Activated CD8-positive, alpha-beta memory T cell treated with anti-CD3 and anti-CD28 coated beads, Interleukin-2, amount 50 U/mL, for 24 hours (primary cell): ENCODE results near the gene DGKZ.

Experiments
- DNase-seq: peaks from one replicate; pipeline ENCODE4 v3.0.0-alpha.2; 2020; ENCODE audit errors: extremely low read depth

Gene DGKZ

DNA sequence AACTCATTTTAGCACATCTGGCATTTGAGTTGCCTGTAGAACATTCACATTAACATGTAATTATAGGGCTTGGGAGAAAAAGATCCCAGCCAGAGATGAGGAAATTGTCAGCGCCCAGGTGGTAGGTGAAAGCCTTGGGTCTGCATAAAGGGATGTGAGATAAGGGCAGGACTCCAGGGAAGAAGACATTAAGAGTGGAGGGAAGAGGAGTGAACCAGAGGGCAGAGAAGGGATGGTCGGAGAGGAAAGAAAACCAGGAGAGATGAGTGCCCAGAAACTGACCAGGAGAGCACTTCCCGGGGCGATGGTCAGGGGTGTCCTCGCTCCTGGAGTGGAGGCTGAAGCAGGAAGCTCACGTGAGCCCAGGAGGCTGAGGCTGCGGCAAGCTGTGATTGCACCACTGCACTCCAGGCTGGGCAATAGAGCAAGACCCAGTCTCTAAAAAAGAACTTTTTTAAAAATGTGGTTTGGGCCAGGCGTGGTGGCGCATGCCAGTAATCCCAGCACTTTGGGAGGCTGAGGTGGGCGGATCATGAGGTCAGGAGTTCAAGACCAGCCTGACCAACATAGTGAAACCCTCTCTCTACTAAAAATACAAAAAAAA lies 20.3 kb upstream of the DGKZ start:
- no peak for DNase-seq

DNA sequence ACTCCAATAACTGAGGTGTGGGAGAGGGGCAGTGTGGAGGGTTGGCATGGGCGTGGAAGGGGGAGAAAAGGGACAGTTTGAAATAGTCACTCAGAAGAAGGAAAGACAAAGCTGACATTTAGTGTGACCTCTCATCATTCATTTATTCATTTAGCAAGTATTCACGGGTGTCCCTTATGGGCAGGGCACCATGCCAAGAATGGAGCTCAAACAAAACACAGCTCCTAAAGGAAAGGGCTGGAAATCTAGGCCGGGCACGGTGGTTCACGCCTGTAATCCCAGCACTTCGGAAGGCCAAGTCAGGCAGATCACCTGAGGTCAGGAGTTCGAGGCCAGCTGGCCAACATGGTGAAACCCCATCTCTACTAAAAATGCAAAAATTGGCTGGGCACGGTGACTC lies 19.4 kb upstream of the DGKZ start:
- DNase-seq = no peak

DNA sequence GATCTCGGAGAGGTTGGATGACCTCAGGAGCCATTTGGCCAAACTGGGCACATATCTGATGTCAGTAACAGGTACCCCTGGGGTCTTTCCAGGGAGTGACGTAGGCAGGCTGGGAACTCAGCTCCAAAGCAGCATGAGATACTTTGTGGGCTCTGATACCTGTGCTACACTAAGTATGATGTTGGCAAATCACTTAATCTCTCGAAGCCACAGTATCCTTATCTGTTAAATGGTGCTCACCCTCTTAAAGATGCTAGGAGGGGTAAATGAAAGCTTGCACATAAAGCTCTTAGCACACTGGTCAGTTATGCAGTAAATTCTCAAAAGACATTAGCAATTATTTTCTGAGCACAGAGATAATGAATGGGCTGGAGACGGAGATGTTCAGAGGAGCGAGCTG lies 17.1 kb upstream of the DGKZ start:
- no peak for DNase-seq

DNA sequence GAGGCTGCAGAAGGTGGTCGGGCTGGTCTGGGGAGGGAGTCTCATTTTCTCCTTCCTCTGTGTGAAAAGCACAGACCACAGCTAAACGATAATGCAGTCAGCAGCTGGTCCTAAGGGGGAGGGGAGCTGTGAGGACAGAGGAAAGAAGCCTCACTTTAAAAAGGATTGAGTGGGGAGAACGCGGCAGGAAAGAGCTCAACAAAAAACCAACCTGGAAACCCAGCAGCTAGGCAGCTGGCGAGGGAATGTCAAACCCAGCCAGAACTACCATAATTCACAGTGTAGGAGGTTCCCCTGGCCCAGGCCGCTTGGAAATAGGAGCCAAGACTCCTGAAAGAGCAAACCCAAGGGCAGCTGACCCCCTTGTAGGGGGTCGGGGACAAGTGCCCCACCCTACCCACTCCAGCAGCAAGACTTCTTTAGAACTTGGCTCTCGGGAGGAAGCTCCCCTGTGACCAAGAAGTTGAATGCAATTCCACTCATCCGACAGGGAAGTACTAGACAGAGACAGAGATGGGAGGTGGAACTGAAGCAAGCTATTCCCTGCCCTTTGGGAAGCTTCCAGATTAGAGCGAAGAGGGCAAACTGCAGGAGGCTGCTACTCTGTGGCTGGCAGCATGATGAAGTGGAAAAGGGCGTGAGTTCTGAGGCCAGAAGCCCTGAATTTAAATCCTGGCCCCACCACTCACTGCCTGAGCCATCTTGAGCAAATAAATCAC lies 16.5 kb upstream of the DGKZ start:
- no peak for DNase-seq

DNA sequence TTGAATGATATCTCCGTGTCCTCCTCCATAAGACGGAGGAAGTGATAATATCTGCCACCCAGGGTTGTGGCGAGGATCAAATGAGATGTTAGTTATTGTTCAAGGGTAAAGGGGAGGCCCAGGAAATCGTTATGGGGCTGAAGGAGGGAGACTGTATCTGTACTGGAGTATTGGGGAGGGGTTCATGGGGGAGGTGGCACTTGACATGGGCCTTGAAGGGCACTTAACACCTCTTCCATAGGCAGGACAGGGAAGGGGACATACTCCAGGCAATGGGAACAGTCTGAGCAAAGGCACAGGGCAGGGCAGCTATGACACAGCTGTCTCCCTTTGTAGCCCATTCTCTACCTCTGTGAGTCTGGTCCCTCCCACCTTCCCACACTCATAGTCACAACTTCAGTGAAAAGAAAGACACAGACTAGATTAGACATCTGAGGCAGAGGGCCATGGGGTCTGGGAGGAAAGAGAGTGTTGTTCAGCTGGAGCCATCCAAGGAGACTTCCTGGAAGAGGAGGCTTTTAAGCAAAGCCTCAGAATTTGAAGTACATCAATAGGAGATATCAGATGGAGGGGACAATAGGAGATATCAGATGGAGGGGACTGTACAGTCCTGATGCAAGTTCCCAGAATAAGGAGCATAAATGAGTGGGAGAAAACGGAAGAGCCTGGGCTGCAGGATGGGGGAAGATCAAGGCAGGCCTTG lies 15.8 kb upstream of the DGKZ start:
- DNase-seq = no peak

DNA sequence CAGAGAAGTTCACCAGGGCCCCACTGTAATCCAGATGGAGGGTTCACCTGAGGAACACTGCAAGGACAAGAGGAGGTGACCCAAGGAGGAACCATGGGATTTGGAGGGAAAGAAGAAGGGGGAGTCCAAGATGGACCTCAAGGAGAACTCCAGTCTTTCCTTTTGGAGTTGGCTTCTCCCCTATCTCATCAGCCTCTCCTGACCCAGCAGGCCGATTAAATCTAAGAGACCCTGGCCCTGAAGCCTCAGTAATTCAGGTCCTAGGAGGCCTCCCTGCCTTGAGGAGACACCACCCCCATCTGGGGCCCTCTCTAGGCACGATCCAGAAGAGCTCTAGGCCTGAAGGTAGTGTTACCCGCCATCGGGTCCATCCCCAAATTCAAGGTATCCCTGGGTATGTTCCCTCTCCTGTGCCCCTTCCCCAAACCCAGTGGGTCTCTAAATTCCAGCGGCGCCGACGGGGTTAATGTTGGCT lies 15.1 kb upstream of the DGKZ start:
- no peak for DNase-seq

DNA sequence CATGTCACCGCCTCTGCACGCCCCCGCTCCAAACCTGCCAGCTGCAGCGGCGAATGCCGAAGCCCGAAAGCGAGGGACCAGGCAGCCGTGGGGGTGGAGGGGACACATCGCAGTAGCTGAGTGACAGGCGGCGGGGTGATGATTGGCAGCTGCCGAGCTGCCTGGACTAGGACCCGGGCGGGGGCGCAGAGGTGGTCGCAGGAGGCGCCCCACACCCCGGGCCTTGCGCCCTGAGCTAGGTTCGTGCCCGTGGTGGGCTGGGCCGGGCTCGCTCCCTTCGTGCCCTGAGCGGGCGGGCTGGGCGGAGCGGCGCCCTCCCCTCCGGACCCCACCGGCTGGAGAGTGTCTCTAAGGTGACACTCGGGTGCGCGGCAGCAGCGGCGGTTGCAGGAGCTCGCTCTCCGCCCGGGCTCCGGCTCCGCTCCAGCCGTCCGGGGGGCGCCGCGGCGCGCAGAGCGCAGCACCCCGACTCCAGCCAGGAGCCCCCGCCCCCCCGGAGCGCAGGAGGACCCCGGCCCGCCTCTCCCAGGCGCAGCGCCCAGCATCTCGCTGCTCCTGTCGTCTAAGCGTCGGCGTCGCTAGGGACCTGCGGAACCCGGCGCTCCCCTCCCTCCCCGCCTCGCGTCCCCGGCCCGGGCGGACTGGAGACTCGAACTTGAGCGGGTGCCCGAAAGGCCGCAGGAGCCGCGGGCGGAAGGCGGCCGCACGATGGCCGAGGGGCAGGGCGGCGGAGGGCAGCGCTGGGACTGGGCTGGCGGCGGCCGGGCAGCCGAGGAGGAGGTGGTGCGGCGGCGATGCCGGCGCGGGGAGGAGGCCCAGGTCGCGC lies 14.5 kb upstream of the DGKZ start:
- DNase-seq = no peak

DNA sequence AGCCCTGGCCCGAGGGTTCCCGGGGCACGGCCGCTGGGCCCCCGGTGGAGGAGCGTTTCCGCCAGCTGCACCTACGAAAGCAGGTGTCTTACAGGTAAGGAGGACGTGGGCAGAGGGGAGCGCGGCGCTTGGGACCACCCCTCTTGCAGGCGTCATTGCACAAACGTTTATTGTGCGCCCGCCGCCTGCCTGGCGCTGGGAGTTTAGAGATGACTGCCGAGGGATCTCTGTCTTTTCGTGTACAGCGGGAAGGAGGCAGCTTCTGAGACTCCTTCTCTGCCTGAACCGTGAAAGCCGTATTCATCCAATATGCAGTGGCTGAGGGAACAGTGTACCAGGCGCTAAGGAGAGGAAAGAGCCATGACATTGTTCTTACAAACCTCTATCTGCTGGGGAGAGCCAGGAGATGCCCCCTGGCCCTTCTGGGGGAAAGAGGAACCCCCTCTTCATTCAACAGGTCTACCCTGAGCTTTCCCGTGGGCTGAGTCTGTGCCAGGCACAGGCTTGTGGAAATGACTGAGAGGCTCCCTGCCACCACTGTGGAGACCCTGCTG lies 13.8 kb upstream of the DGKZ start:
- no peak for DNase-seq

DNA sequence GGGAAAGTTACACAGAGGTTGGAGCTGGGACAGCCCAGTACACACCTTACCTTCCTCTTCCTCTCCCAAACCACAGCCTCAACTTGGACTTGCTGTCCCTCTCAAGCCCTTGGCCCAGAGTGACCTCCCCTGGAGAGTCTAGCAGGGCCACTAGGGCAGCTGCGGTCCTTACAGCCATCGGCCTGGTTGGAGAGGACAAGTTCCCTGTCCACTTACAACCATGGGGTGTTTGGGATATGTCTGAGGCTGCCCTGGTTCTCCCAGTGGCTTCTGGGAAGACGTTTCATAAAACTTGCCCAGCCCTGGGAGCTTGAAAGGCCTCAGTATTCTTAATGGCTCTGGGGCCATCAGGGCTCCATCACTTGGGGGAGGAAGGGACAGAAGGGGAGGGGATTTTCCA lies 13.1 kb upstream of the DGKZ start:
- no peak for DNase-seq

DNA sequence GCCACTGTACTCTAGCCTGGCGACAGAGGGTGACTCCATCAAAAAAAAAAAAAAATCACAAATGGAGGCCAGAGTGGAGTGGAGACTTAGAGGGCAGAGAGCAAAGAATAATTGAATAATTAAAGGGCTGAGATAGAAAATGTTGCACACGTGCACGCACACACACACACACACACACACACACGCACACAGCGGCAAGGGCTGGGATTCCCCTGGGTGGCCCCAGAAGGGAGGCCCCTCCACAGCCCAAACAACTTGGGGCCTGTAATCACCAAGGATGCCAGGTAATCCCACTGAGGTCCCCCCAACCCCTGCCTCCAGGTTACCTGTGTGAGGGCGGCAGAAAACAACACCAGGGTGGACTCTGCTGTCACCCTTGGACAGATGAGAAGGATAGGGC lies 12.0 kb upstream of the DGKZ start:
- DNase-seq = no peak

DNA sequence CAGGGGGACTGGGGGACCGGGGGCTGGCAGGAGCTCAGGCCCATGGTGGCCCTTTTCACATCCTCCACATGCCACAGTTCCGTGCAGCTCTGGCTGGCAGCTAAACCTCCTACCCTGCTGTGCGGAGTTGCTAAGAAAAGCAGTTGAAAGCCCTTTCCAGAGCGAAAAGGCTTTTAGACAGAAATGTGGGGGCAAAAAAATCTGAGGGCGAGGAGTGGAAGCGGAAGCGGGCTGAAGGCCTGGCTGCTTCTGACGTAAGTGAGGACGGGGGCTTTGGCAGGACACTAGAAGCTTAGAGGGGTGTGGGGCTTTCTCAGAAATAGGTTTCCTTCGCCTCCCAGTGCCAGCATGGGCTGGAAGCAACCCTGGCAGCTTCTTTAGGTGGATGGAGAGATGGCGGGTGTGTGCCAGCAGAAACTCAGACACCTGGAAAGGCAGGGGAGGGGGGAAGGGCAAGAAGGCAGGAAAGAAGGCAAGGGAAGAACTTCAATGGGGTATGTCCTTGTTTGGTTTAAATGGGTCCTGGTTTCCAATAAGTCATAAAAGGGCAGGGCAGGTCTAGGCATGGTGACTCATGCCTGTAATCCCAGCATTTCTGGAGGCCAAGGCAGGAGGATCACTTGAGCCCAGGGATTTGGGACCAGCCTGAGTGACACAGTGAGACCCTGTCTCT lies 11.2 kb upstream of the DGKZ start:
- no peak for DNase-seq

DNA sequence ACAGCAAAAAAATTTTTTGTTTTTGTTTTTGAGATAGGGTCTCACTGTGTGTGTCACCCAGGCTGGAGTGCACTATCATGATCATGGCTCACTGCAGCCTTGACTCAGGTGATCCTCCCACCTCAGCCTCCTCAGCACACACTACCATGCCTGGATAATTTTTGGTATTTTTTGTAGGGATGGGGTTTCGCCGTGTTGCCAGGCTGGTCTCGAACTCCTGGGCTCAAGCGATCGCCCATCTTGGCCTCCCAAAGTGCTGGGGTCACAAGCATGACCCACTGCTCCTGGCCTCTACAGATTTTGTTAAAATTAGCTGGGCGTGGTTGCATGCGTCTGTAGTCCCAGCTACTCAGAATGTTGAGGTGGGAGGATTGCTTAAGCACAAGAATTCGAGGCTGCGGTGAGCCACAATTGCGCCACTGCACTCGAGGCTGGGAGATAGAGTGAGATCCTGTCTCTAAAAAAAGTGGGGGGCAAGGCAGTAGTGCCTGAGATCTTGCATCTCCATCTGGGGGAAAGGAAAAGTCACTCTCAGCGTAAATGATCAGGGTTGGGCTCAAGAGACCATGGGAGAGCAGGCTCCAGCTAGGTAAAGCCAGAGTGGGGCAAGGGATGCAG lies 10.6 kb upstream of the DGKZ start:
- no peak for DNase-seq

DNA sequence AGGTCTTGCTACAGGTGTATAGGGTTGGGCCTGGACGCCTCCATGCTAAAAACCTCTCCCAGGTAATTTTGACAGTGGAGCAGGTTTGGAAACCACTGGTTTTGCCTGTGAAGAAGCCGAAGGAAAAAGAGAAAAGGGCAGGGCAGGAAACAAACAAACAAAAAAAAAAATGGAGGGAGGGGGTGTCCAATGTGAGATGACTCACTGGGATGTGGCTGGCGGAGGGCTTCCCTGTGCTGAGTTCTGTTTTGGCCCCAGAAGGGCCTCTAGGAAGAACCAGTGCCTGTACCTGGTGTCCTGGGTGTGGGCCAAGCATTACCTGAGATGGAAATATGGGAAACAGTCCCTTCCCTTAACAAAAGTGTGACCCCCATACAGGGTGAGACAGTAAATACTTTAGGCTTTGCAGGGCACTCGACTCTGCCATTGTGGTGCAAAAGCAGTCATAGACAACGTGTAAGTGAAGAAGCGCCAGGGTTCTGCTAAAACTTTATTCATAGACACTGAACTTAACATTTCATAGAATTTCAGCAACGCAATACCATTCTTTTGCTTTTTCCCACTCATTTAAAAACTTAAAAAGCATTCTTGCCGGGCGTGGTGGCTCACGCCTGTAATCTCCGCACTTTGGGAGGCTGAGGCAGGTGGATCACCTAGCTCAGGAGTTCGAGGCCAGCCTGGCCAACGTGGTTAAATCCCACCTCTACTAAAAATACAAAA lies 9.5 kb upstream of the DGKZ start:
- no peak for DNase-seq

DNA sequence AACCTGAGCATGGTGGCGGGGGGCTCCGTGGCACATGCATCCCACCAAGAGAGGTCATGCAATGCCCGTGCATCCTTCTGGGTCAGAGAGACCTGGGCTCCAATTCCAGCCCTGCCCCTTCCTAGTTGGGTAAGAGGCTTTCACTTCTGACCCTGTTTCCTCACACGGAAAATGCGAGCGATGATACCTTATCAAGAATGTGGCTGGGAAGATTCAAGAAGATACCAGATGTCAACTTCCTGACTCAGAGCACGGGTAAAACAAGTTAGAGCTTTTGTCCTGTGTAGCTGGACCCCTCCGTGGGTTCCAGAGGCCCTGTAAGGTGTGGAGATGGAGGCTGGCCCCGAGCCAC lies 8.7 kb upstream of the DGKZ start:
- no peak for DNase-seq

DNA sequence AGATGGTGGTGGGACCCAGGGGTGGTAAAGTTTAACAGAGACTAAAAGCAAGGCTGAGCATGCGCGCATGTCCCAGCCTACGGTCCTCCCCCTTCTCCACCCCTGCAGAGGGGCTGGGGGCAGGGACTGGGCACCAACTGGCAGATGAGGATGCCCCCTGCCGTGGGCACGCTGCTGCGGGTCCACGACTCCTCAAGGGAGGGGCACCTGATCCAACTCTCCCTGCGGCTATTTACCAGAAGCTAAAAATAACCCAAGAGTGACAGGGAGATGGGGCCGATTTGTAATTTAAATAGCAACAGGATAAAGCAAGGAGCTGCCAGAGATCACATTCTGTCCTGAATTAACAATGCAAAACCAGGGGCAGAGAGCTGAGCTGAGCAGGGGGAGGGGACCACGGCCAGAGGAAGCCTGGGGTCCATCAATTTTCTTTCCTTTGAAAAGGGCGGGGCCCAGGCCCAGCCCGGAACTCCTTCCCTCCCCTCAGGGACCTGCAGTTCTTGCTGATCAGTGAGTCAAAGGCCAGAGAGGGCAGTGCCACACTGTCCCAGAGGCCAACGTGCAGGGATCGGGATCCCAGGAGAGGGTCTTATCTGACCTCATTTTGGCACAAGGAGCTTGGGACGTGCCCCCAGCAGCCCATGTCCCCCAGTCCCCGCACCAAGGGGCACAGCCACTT lies 8.1 kb upstream of the DGKZ start:
- DNase-seq = no peak

DNA sequence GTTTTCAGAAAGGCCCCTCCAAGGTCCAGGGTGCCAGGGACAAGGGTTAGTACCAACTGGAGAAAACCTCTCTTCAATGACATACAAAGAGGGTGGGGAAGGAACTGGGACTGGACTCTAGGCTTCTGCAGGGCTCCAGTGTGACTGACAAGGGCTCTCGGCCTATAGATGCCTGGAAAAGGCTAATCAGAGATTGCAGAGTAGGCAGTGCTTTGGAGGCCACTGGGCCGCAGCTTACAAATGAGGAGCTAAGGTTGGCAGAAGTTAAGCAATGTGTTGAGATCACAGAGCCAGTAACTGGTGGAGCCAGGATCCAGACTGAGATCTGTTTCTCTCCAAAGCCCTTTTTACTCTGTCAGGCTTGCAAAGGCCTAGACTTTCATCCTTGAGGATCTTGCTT lies 7.4 kb upstream of the DGKZ start:
- DNase-seq = no peak

DNA sequence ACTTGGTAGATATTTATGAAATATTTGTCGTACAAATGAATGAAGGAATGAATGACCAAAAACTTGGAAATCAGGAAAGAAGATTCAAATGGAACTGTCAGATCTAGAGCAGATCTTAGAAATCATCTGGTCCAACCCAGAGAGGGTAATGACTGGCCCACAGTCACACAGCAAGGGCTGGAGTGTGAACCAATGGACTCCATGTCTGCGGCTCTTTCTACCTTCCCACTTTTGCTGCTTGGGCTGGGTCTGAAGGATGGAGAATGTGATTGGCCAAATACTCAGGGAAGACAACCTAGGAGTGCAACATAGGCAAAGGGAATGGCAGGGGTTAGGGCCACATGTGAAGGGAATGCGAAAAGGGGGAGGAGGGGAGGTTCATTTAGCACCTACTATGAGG lies 5.8 kb upstream of the DGKZ start:
- DNase-seq = no peak

DNA sequence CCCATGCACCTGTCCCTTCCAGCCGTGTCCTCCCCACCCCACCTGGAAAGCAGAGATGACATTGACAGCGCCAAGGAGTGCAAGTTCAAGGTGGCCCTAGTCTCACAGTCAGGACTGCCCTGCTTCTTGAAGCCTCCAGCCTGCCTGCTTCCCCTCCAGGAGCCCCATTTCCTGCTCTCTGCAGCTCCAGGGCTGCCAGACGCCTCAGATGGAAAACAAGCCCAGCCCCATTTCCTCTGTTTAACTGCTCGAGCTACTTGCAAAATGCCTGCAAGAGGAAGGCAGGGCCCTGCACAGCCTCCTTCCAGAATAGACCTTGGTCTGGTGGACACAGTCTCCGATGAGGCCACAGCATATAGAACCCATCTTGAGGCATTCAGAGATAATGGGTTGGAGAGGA lies 5.0 kb upstream of the DGKZ start:
- no peak for DNase-seq

DNA sequence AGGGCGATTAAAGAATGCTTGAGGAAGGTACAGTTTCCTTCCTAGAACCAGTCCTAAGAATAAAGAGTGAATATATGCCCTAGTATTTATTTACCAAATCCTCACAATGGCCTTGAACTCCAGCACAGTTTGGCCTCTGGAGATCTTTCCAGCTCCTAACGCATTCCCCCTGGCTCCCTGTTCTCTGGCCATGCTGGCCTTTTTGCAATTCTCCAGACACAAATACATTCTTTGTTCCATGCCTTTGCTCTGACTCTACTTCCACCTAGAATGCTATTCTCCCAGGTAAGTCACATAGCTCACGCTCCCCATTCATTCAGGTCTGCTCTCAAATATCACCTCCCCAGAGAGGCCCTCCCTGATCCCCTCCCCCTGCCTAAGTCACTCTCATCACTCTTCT lies 3.7 kb upstream of the DGKZ start:
- DNase-seq = no peak

DNA sequence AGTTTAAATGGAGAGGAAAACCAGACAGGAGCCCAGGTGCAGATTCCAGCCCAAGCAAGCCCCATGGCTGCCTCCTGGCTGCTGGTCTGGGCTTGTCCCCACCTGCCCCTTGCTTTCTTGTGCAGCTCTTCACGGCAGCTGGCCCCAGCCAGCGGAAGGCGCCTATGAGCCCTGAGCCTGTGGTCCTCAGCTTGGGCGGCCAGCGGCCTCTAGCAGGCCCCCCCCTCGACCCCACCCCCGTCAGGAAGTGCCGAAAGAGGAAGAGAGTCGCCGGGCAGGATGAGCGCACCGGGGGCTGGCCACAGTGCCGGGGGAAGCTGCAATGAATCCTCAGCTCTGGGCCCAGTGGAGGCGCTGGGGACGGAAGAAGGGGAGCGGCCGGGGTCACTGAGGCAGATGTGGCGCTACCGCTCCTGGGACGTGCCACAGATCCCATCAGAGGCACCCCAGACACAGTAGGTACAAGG lies 2.1 kb upstream of the DGKZ start:
- DNase-seq = no peak
